PFSK-1 (cell line): ENCODE measurements around the gene SLC26A4.

Experiments used
- FOXP2 ChIP-seq: optimal IDR thresholded peaks from 2 replicates; pipeline ENCODE3; 2011; ENCODE audit warnings: borderline replicate concordance, control low read depth, inconsistent platforms; ENCODE audit not compliant: insufficient read depth; ENCODE audit errors: extremely low read length, extremely low read depth
- POLR2AphosphoS5 ChIP-seq: IDR thresholded peaks from 2 replicates; pipeline ENCODE4 v1.6.1; 2012; ENCODE audit warnings: low read depth, mild to moderate bottlenecking, control low read depth, low read length, moderate library complexity
- REST ChIP-seq, 2 experiments: IDR thresholded peaks; 2 replicates each; pipeline versions ENCODE4 v1.6.1 to v1.8.0; 2011 to 2012; ENCODE audit warnings: low read depth in 2 of 2, low read length in 2 of 2, control low read depth in 1 of 2, inconsistent platforms in 1 of 2, mild to moderate bottlenecking in 1 of 2, moderate library complexity in 1 of 2; ENCODE audit not compliant: insufficient read depth in 1 of 2
- SIN3A ChIP-seq: IDR thresholded peaks from 2 replicates; pipeline ENCODE4 v1.6.1; 2012; ENCODE audit warnings: mild to moderate bottlenecking, low read length, moderate library complexity, borderline replicate concordance; ENCODE audit not compliant: insufficient read depth
- TAF1 ChIP-seq: IDR thresholded peaks from 2 replicates; pipeline ENCODE4 v1.6.1; 2012; ENCODE audit warnings: low read length, control low read depth, borderline replicate concordance; ENCODE audit not compliant: insufficient read depth

- no peak for TF ChIP-seq REST (IDR thresholded peaks at IDR 0.05; ENCODE audit: insufficient read depth in 1 of 2, low read depth in 2 of 2, low read length in 2 of 2)
- no peak for TF ChIP-seq POLR2AphosphoS5
- no peak for TF ChIP-seq TAF1
- TF ChIP-seq FOXP2: no peak
- TF ChIP-seq SIN3A: no peak
Measured at GRCh38 chr7:107703219-107703618, 42.6 kb downstream of the SLC26A4 start.
